ENCODE data around the gene IL10RB. TPM values are rescaled to one million over a fixed set of nuclear protein-coding genes. Genes with fewer than 3 reads are reported as not detected.
A peak's percentile ranks its signal among the peaks of the same experiment; 100 is the strongest.

IL10RB gene
- total RNA-seq, 3 donors from 2014 or later (not counting 1 experiment from before 2014, with no cell fraction given): 18.4 to 27.8 (median 27.3) TPM

- Mint-ChIP-seq H3K9me3 (no peaks in the 10 kb centered on the region), H3K27ac (peak overlapping the region in 1 of 2 donors; percentile 41), H3K36me3 (peaks cover 27% of the 10 kb centered on the region), H3K27me3 (ENCODE audit: low read depth in 2 of 2) (no peaks in the 10 kb centered on the region), H3K4me3 (no peak overlapping the region), H3K4me1 (peaks cover 61 to 66% of the 10 kb centered on the region in 2 donors)
- H3K27ac ChIP-seq (ENCODE audit: low read length): no peak overlapping the region
- intact Hi-C loops (cut with micrococcal nuclease): no loop called here
- ATAC-seq (no peak), DNase-seq (no peak)
- no peaks in the 10 kb centered on the region for H3K9me3 ChIP-seq (ENCODE audit: control insufficient read depth, insufficient read depth, low read length)
- H3K4me1 ChIP-seq (ENCODE audit: control insufficient read depth, insufficient read depth, low read length): peaks cover 13% of the 10 kb centered on the region
- peaks cover 89% of the 10 kb centered on the region for H3K36me3 ChIP-seq (ENCODE audit: control insufficient read depth, insufficient read depth, low read length)
- no peak overlapping the region for H3K4me3 ChIP-seq (ENCODE audit: low read length)
- 80% methylated on average over 1 of the region's 1 CpG for WGBS (ENCODE audit: insufficient coverage)
- H3K27me3 ChIP-seq (ENCODE audit: control insufficient read depth, insufficient read depth, low read length): no peaks in the 10 kb centered on the region
- TF ChIP-seq CTCF (IDR thresholded peaks at IDR 0.05): no peak
Measured at GRCh38 chr21:33255404-33255803, 10.8 kb upstream of the IL10RB start.

GRCh38 chr21:33256019-33256418 is 10.1 kb upstream of the IL10RB start:
- Mint-ChIP-seq H3K4me3 (no peak overlapping the region), H3K27ac (peak overlapping the region; percentile 74 to 75), H3K36me3 (peaks cover 27% of the 10 kb centered on the region), H3K4me1 (peaks cover 57 to 59% of the 10 kb centered on the region in 2 donors), H3K27me3 (ENCODE audit: low read depth in 2 of 2) (no peaks in the 10 kb centered on the region), H3K9me3 (no peaks in the 10 kb centered on the region)
- intact Hi-C loops (cut with micrococcal nuclease): no loop called here
- TF ChIP-seq CTCF (IDR thresholded peaks at IDR 0.05): no peak
- Histone ChIP-seq H3K4me3 (ENCODE audit: low read length) (no peak overlapping the region), H3K36me3 (ENCODE audit: control insufficient read depth, insufficient read depth, low read length) (peaks cover 84% of the 10 kb centered on the region), H3K27me3 (ENCODE audit: control insufficient read depth, insufficient read depth, low read length) (no peaks in the 10 kb centered on the region), H3K9me3 (ENCODE audit: control insufficient read depth, insufficient read depth, low read length) (no peaks in the 10 kb centered on the region), H3K4me1 (ENCODE audit: control insufficient read depth, insufficient read depth, low read length) (peaks cover 16% of the 10 kb centered on the region), H3K27ac (ENCODE audit: low read length) (no peak overlapping the region)
- WGBS (ENCODE audit: insufficient coverage): 91% methylated on average over 5 of the region's 6 CpGs
- no peak for ATAC-seq
- DNase-seq: no peak

- Mint-ChIP-seq H3K4me3 (no peak overlapping the region), H3K4me1 (peaks cover 58 to 63% of the 10 kb centered on the region in 2 donors), H3K27me3 (ENCODE audit: low read depth in 2 of 2) (no peaks in the 10 kb centered on the region), H3K27ac (peak overlapping the region; percentile 74 to 75), H3K36me3 (peaks cover 24% of the 10 kb centered on the region), H3K9me3 (no peaks in the 10 kb centered on the region)
- intact Hi-C loops (cut with micrococcal nuclease): no loop called here
- no peak overlapping the region for H3K4me3 ChIP-seq (ENCODE audit: low read length)
- H3K9me3 ChIP-seq (ENCODE audit: control insufficient read depth, insufficient read depth, low read length): no peaks in the 10 kb centered on the region
- no peaks in the 10 kb centered on the region for H3K27me3 ChIP-seq (ENCODE audit: control insufficient read depth, insufficient read depth, low read length)
- 93% methylated on average over 18 of the region's 18 CpGs for WGBS (ENCODE audit: insufficient coverage)
- ATAC-seq (no peak), DNase-seq (no peak)
- peaks cover 28% of the 10 kb centered on the region for H3K4me1 ChIP-seq (ENCODE audit: control insufficient read depth, insufficient read depth, low read length)
- TF ChIP-seq CTCF (IDR thresholded peaks at IDR 0.05): no peak
- no peak overlapping the region for H3K27ac ChIP-seq (ENCODE audit: low read length)
- H3K36me3 ChIP-seq (ENCODE audit: control insufficient read depth, insufficient read depth, low read length): peaks cover 73% of the 10 kb centered on the region
Measured at GRCh38 chr21:33257094-33257803, 8.9 kb upstream of the IL10RB start.

- no peaks in the 10 kb centered on the region for H3K9me3 Mint-ChIP-seq
- peaks cover 40% of the 10 kb centered on the region for H3K4me1 ChIP-seq (ENCODE audit: control insufficient read depth, insufficient read depth, low read length)
- no peaks in the 10 kb centered on the region for H3K9me3 ChIP-seq (ENCODE audit: control insufficient read depth, insufficient read depth, low read length)
- intact Hi-C loops (cut with micrococcal nuclease): no loop called here
- H3K27me3 Mint-ChIP-seq (ENCODE audit: low read depth in 2 of 2): no peaks in the 10 kb centered on the region
- peak overlapping the region; percentile 9 to 53 for H3K27ac Mint-ChIP-seq
- no peak for TF ChIP-seq CTCF (IDR thresholded peaks at IDR 0.05)
- ATAC-seq (no peak), DNase-seq (no peak)
- H3K4me1 Mint-ChIP-seq: peaks cover 58 to 63% of the 10 kb centered on the region in 2 donors
- H3K4me3 ChIP-seq (ENCODE audit: low read length): no peak overlapping the region
- no peak overlapping the region for H3K27ac ChIP-seq (ENCODE audit: low read length)
- peaks cover 68% of the 10 kb centered on the region for H3K36me3 ChIP-seq (ENCODE audit: control insufficient read depth, insufficient read depth, low read length)
- peaks cover 12% of the 10 kb centered on the region for H3K36me3 Mint-ChIP-seq
- H3K27me3 ChIP-seq (ENCODE audit: control insufficient read depth, insufficient read depth, low read length): no peaks in the 10 kb centered on the region
- no peak overlapping the region for H3K4me3 Mint-ChIP-seq
- 97% methylated on average over 9 of the region's 9 CpGs for WGBS (ENCODE audit: insufficient coverage)
Measured at GRCh38 chr21:33258475-33258874, 7.7 kb upstream of the IL10RB start.

Measured in natural killer cell (primary cell).